ENCODE results near the gene SLN.

SLN gene

GRCh38 chr11:107688322-107688918 is 23.4 kb downstream of the SLN start:
- in situ Hi-C loops (cut with MboI; ENCODE audit: low sequenced_read_pairs): loop anchor here (10.0 kb wide), 1 partner anchor 134 kb away; no protein-coding TSS in a partner anchor

GRCh38 chr11:107683807-107684206 is 28.0 kb downstream of the SLN start:
- in situ Hi-C loops (cut with MboI; ENCODE audit: low sequenced_read_pairs): loop anchor here (10.0 kb wide), 1 partner anchor 129 kb away; no protein-coding TSS in a partner anchor

- in situ Hi-C loops (cut with MboI; ENCODE audit: low sequenced_read_pairs): loop anchor here (10.0 kb wide), 1 partner anchor 128 kb away; no protein-coding TSS in a partner anchor
Observed at GRCh38 chr11:107683061-107683460, 28.8 kb downstream of the SLN start.

GRCh38 chr11:107682572-107682971 is 29.3 kb downstream of the SLN start:
- in situ Hi-C loops (cut with MboI; ENCODE audit: low sequenced_read_pairs): loop anchor here (10.0 kb wide), 1 partner anchor 128 kb away; no protein-coding TSS in a partner anchor

GRCh38 chr11:107682171-107682570 is 29.7 kb downstream of the SLN start:
- in situ Hi-C loops (cut with MboI; ENCODE audit: low sequenced_read_pairs): loop anchor here (10.0 kb wide), 1 partner anchor 127 kb away; no protein-coding TSS in a partner anchor

- in situ Hi-C loops (cut with MboI; ENCODE audit: low sequenced_read_pairs): loop anchor here (10.0 kb wide), 1 partner anchor 125 kb away; no protein-coding TSS in a partner anchor
Observed at GRCh38 chr11:107679255-107680024, 32.4 kb downstream of the SLN start.

- in situ Hi-C loops (cut with MboI; ENCODE audit: low sequenced_read_pairs): no loop called here
Observed at GRCh38 chr11:107678632-107678971, 33.3 kb downstream of the SLN start.

GRCh38 chr11:107677924-107678631 is 33.8 kb downstream of the SLN start:
- in situ Hi-C loops (cut with MboI; ENCODE audit: low sequenced_read_pairs): no loop called here

GRCh38 chr11:107676336-107677057 is 35.4 kb downstream of the SLN start:
- in situ Hi-C loops (cut with MboI; ENCODE audit: low sequenced_read_pairs): no loop called here

GRCh38 chr11:107675902-107676301 is 36.0 kb downstream of the SLN start:
- in situ Hi-C loops (cut with MboI; ENCODE audit: low sequenced_read_pairs): no loop called here

- in situ Hi-C loops (cut with MboI; ENCODE audit: low sequenced_read_pairs): no loop called here
Observed at GRCh38 chr11:107669893-107670601, 41.8 kb downstream of the SLN start.

- in situ Hi-C loops (cut with MboI; ENCODE audit: low sequenced_read_pairs): no loop called here
Observed at GRCh38 chr11:107669191-107669740, 42.6 kb downstream of the SLN start.

GRCh38 chr11:107666911-107667613 is 44.8 kb downstream of the SLN start:
- in situ Hi-C loops (cut with MboI; ENCODE audit: low sequenced_read_pairs): no loop called here

- in situ Hi-C loops (cut with MboI; ENCODE audit: low sequenced_read_pairs): no loop called here
Observed at GRCh38 chr11:107665018-107665417, 46.8 kb downstream of the SLN start.

GRCh38 chr11:107661656-107662055 is 50.2 kb downstream of the SLN start:
- in situ Hi-C loops (cut with MboI; ENCODE audit: low sequenced_read_pairs): no loop called here

GRCh38 chr11:107660066-107660465 is 51.8 kb downstream of the SLN start:
- in situ Hi-C loops (cut with MboI; ENCODE audit: low sequenced_read_pairs): no loop called here

- in situ Hi-C loops (cut with MboI; ENCODE audit: low sequenced_read_pairs): no loop called here
Observed at GRCh38 chr11:107659310-107659709, 52.5 kb downstream of the SLN start.

All from HL-60/S4 treated with phorbol 12-myristate 13-acetate at 8.2 ng/mL for 4 days and 3 days (cell line).